Measurements from ENCODE around the gene AFTPH.

The AFTPH gene

DNA sequence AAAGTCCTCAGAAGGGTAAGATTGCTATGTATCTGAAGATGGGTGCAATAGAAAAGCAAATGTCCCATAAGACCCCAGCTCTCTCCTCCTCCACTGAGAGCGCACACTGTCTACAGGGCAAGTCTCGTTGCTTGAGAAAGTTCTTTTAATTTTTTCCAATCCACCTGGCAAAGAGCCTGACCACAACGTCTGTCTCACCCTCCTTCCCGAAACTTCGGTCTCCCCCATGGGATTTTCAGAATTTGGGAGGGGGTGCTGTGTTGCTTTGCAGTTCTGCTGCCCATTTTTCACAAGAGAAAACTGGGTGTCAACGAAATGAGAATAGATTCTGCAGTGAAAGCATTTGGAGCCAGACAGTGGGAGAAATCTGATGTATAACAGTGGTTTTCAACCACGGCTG is 89.1 kb downstream of the AFTPH start:
- DNase-seq (ENCODE audit: low read depth in 2 of 2), result no peak

DNA sequence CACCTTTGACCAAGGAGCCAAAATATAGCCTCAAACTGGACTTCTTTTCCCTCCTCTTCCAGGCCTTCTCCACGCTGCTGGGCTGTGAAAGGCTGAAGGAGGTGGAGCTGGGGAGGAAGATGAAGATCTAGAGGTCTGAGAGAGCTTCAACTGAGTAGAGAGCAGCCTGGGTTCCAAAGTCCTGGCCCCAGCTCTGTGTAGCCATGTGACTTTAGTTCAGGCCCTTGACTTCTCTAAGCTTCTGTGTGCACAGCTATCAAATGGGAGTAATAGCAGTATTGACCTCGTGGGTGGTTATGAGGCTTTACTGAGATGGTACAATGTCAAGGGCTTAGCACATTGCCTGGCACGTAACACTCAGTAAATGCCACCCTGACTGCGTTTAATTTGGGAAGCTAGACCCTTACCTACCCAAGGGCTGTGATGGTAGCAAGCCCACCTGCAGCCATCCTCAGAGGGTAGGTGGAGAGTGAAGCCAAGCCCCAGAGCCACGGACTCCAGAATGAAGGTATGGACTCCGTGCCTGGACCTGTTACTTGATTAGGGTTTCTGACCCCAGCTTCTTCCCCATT is 91.2 kb downstream of the AFTPH start:
- no peak for DNase-seq (ENCODE audit: low read depth in 2 of 2)

DNA sequence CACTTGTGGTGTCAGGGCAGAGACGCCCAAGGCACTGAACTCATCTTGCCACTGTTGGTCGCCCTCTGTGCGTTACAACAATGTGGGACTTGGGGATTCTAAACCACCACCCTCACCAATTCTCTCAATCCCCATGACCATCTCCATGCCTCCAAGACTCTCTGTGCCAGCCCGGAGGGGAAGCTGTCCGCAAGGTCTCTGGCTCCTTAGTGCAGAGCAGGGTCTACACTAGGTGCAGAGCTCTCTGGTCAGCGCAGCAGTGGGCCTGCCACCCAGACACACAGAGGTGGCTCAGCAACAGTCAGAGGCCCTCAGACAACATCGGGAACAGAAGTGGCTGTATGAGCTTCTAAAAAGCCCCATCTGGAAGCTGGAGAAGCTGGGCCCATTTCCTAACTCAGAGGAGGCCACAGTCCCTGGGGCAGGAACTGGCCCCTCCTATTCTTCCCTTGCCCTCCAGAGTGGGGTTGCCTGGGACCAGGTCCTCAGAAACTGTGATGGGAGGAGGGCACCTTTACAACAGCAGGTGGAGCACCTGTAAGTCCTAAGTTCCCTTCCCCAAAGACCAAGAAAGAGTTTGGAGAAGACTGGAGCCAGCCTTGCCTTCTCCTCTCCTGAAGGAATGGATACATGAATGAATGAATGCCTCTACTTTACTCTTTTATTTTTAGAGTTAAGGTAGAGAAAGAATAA is 91.9 kb downstream of the AFTPH start:
- DNase-seq (ENCODE audit: low read depth in 2 of 2), result no peak

DNA sequence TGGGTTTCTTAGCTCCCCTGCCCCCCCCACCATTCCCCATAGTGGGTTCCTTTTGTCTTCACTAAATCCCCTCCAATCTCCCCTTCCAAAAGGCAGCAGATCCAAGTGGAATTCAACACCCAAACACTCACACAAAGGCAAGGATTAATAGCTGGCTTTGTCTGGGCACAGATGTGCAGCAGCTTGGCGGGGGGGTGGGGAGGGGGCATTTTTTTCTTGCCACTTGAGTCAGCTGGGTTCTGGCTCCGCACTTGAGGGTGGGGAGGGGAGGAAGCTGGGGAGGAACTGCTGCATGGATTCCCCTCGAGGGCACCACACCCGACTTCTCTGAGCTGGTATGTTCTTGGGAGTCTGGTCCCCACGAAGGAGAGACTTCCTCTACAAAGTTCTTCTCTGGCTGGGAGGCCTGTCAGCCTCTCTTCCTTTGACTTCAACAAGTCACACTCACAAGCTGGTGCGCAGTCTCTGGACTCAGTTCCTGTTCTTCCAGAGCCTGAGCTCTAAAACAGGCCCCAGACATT is 93.6 kb downstream of the AFTPH start:
- DNase-seq (ENCODE audit: low read depth in 2 of 2), result no peak

DNA sequence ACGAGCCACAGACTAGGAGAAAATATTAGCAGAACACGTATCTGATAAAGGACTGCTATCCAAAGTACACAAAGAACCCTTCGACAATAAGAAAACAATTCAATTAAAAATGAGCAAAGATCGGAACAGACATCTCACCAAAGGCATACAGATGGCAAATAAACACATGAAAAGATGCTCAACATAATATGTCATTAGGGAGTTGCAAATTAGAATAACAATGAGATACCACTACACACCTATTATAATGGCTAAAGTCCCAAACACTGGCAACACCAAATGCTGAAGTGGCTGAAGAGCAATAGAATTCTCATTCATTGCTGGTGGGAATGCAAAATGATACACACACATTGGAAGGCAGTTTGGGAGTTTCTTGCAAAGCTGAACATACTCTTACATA is 96.5 kb downstream of the AFTPH start:
- no peak for DNase-seq (ENCODE audit: low read depth in 2 of 2)

DNA sequence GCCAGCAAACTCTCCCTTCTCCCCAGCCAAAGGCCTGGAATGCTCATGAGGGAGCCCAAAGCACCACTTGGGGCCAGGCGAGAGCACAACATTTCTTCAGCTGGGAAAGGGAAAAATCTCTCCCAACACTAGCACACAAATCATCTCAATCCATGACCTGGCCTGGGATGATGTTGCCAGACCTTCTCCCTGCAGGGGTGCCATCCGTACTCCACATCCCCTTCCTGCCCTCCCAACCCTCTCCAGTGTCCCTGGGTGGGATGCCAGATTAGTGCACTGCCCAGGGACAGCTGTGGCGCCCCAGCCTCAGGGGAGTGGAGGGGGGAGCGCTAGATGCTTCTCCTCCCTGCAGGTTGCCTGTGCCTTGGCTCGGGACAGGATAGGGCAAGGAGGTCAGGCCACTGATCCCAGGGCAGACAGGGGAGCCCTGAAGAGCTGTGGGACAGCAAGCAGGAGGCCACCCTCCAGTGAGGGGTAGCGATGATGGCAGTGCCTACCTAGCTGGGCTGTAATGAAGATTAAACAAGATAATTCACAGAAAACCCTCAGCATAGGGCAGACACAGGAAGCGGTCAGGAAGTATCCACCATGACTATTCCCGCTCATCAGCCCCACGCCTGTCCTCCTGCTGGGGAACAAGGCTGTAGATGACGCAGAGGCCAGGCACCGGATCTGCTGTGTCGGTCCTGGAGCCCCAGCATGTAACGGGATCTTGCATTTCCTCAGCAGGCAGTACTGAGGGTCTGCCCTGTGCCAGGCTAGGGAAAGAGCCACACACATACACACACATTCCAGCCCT is 98.5 kb downstream of the AFTPH start:
- DNase-seq (ENCODE audit: low read depth in 2 of 2), result no peak

DNA sequence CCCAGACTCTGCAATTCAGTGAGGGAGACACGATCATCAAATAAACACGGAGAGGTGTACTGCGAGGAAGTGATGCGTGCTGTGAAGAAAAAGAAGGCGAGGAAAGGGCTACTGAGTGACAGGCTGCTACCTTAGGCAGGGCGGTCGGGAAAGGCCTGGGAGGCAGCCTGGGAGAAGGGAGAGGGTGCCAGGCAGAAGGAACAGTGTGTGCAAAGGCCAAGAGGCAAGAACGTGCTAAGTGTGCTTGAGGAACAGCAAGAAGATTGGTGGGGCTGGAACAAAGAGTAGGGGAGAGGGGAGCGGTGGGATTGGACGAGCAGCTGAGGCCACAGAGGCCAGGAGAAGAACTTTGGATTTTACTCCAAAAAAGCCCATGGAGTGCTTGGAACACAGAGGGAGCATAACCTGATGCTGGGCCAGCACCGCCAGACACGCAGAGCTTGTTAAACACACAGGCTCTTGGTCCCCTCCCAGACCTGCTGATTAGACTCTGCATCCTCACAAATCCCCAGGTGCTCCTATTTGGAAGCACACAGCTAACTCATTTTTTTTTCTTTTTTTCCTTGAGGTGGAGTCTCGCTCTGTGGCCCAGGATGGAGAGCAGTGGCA is 99.2 kb downstream of the AFTPH start:
- no peak for DNase-seq (ENCODE audit: low read depth in 2 of 2)

DNA sequence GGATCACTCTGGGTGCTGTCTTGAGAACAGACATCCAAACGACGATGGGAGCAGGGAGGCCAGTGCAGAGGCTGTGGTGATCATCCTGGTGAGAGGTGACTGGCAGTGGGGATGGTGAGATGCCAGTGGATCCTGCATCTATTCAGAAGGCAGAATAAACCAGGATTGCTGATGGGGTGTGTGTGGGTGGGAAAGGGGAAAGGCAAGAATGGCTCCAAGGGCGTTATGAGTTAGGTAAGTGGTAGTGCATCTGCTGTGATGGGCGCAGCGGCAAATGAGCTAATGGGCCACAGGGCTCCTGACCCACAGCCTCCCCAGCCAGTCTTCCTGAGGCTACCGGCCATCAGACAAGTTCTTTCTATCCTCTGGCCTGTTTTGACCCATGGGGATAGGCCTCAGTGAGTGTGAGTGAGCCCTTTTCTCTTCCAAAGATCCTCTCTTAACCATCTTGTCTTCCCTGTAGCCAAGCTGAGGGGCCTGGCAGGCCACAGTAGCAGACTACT is 100.0 kb downstream of the AFTPH start:
- DNase-seq (ENCODE audit: low read depth in 2 of 2), result no peak

DNA sequence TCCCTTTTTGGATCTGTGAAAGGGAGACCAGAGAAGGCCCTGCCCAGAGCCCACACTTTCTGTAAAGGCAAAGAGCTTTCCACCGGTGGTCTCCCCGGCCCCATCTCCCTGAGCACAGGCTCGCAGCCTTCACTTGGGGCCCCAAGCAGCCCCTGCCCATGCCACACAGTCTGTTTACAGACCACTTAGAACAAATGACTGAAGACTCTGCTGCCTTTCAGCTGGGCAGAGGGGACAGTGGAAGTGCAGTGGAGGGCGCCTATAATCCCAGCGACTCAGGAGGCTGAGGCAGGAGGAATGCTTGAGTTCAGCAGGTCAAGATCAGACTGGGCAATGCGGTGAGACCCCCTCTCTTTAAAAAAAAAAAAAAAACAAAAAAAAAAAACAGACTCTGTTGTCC is 100.7 kb downstream of the AFTPH start:
- no peak for DNase-seq (ENCODE audit: low read depth in 2 of 2)

DNA sequence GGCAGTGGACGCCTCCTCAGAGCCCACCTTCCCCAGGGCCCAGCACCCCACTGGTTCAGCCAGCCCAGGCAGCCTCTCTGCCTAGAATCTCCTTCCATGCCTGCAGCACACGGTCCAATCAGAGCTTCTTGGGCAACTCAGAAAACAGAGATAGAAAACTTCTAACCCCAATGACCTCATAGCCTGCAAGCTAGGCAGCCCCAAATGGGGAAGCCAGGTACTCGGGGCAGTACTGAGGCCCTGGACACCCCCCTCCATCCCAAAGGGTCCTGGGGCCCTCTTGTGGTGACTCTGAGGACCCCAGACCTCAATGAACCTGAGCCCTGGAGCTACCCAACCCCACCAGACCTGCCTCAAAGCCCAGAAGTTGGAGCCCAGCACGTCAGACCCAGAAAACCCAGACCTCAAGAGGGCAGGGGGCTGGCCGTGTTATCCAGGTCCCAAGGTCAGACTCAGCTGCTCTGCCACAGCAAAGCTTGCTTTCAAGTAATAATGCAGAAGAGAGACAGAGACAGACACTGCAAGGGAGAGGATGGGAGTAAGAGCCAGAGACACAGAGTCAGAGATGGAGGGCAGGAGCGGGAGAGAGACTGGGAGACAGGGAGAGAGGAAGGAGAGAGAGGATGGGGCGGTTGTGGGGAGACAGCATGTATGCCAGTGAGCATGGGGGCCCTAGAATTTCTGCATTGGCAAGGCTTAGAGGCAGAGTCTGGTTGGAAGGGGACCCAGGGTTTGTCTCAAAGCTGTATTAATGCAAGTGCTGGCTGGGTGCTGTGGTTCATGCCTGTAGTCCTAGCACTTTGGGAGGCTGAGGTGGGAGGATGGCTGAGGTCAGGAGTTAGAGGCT is 101.4 kb downstream of the AFTPH start:
- DNase-seq (ENCODE audit: low read depth in 2 of 2), result no peak

DNA sequence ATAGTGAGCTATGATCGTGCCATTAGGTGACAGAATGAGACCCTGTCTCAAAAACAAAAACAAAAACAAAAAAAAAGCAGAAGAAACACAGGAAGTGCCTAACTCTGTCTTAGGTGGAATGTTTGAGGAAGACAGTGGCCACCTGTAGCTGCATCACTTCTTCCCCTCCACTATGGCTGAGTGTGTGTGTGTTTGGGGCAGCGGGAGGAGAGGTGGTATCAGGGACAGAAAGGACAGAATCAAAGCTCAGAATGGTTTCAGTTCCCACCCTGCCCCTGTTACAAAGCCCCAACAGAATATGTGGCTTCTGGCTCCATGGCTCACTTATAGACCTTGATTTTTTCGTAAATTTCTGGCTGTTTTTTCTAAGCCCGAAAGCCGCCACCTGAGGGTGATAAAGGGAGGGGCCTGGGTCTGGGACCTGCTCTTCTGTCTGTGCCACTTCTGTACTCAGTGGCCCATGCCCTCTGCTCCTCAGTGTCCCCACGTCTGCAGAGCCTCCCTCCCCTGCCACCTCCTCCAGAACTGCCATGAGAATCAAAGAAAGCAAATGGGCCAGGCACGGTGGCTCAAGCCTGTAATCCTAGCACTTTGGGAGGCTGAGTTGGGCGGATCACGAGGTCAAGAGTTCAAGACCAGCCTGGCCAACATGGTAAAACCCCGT is 102.2 kb downstream of the AFTPH start:
- no peak for DNase-seq (ENCODE audit: low read depth in 2 of 2)

DNA sequence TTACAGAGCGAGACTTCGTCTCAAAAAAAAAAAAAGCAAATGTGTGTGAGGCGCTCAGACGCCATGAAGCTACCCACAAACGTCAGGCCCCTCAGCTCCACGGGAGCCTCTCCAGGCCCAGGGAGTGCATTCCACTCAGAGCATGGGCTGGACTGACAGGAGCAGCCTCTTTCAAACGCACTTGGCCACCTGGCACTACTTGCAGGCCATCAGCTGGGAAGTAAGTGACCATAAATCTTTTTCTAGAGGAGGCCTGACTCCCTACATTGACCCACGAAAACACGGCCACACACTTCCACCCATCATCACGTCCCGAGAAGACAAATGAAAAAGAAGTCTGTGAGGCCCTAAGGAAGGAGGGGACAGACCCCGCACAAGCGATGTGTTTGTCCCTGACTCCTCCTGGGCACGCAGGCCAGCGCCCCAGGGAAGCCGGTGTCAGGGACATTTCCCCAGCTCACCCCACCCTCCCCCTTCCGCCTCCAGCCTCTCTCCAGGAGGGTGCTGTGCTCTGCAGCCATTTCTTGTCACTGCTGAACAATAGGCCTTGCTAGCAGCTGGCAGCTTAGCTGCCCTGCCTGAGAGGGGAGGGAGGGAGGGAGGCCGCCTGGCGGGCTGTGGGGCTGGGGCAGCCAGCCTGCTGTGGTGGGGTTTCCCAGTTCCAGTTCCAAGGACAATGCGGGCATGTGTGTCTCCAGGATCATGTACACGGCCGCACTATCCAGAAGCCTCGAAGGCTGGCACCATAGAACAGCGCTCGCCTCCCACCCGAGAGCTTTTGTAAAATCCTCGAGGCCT is 103.0 kb downstream of the AFTPH start:
- DNase-seq (ENCODE audit: low read depth in 2 of 2), result no peak

DNA sequence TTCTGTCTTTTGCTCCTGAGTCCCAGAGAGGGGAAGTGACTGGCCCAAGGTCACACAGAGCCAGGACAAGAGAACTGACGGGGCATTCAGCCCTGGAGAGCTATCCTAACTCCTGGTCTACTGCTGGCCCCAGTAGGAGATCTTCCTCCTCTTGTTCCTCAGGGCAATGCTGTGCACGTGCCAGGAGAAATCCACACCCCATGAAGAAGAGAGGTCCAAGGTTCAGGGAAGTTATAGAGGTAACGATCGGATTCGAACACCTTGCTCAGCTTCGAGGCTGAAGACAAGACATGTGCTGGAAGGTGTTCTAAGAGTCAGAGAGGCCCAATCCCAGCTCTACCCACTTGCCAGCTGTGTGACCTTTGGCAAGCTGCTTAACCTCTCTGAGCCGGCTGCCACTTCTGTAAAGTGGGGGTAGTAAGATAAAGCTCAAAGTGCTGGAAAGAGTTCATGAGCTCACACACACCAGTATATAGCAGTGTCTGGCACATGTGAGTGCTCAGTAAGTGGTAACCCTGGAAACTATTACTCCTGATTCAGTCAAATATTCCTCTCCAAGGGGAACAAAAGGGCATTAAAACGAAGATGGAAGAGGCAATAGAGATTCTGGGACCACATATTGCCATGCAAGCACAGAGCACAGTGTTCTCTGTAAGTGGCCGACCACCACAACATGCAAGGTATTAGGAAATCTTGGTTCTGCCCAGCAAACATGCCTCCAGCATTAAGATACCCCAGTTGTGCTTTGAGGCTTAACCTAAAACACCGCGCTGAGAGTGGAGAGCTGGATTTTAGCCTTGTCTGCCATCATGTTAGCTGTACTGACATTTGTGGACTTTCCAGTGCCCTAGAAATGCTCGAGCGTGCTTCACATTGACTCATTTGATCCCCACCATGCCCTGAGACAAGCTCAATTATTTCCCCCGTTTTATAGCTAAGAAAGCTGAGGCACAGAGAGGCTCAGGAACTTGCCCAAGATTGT is 104.0 kb downstream of the AFTPH start:
- no peak for DNase-seq (ENCODE audit: low read depth in 2 of 2)

DNA sequence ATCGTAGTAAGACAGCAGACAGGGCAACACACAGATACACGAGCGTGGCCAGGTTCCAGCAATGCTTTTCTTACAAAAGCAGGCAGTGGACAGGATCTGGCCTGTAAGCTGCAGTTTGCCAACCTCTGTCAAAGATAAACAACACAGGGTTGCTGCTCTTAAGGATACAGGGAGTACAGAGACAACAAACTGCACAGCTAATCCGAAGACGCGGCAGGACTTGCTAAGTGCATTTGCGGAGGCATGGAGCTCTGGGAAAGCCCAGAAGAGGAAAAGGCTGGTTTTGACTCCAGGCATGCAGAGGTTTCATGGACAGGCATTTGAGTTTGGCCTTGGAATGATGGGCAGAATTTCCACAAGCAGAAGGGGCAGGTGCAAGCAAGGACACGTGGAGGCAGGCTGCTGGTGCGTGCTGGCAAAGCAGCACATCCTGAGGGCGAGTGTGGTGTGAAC is 105.2 kb downstream of the AFTPH start:
- DNase-seq (ENCODE audit: low read depth in 2 of 2), result no peak

DNA sequence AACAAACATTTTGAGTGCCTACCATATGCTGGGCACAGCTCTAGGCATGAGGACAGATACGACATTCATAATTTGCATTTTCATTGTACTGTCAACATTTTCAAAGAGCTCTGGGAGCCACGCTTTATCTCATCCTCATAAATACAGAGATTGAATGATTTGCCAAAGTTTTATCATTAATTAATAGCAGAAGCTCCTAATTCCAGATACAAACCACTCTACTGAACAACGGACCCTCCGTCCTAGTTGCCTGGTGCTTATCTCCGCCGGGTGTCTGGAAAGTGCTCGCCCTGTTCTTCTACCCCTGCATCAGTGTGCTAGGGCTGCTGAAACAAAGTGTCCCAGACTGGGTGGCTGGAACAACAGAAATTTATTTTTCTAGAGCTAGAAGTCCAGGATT is 105.7 kb downstream of the AFTPH start:
- DNase-seq (ENCODE audit: low read depth in 2 of 2), result no peak

DNA sequence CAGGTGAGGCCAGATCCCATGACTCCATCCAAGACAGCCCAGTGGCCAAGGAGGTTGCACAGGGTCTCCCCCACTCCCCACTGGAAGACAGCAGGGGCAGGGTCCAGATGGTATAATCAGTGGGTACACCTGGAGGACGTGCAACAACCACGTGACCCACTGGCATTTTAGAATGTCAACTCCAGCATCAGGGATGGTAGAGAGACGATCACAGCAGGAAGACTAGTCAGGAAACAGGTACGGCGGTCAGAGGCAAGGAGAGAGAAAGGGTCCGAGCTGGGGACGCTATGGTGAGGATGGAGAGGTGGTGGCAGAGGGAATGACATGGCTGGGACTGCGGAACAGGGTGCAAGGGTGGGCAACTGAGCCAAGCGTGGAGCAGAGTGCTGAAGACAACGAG is 106.6 kb downstream of the AFTPH start:
- DNase-seq (ENCODE audit: low read depth in 2 of 2), result no peak

DNA sequence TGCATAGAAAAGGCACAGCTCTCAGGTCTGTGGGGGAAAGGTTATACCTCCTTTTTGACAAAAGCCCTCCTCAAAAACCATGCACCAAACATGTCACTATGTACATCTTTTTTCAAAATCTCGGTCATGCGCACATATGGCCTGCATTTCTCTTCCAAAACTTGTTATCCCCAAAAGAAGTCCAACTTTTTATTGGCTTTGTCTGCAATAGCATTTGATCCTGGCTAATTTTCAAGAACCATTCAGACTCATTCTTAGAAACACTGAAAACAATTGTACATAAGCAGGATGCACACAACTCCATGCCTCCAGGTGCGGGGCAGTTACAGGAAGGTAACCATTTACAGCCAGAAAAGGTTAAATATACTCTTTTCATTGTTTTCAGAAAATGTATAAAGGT is 107.6 kb downstream of the AFTPH start:
- no peak for DNase-seq (ENCODE audit: low read depth in 2 of 2)
